GM19455 (cell line): ENCODE results near the gene ACADSB.

Experiments
- ATAC-seq: cut with Tn5 transposase; IDR thresholded peaks from one replicate; pipeline ENCODE4 v1.9.1; 2021; ENCODE audit not compliant: unreplicated experiment

The ACADSB gene

GRCh38 chr10:123093489-123093888, 84.7 kb downstream of the ACADSB start:
- ATAC-seq, result no peak

- ATAC-seq, result no peak
These were observed 87.6 kb downstream of the ACADSB start for GRCh38 chr10:123096452-123096851.

- no peak for ATAC-seq
These were observed 88.2 kb downstream of the ACADSB start for GRCh38 chr10:123097039-123097438.

- no peak for ATAC-seq
These were observed 91.4 kb downstream of the ACADSB start for GRCh38 chr10:123100030-123100762.

GRCh38 chr10:123101872-123102271, 93.1 kb downstream of the ACADSB start:
- ATAC-seq, result no peak

DNA sequence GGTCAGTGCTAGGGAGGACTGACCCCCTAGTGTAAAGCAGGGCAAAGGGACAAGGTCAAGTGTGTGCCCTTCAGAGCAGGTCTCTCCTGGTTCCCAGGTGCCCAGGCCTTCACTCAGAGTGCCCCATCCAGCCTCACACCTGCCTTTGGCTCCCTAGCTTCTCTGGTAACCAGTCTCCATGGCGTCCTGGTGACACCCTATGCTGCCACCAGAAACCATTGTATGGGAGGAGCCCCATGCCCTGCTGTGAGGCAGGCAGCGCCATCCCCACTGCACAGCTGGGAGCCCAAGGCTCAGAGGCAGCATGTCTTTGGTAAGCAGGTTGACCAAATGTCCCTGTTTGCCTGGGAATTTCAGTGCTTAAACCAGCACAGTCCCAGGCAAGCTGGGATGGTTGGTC, 93.9 kb downstream of the ACADSB start:
- ATAC-seq, result no peak

GRCh38 chr10:123103944-123104343, 95.1 kb downstream of the ACADSB start:
- no peak for ATAC-seq
